H9 (cell line): ENCODE data around the gene TEX19. TPM values are rescaled to one million over a fixed set of nuclear protein-coding genes. Genes with fewer than 3 reads are reported as not detected.

ENCODE experiments used
- DNase-seq: peaks from one replicate; pipeline ENCODE4 v3.0.0-alpha.2; 2017
- H2AFZ ChIP-seq: one replicate; pipeline ENCODE4 v1.6.1; 2013; ENCODE audit warnings: mild to moderate bottlenecking, low read length, control low read depth, moderate library complexity
- H2AK5ac ChIP-seq: 2 replicates; pipeline ENCODE4 v1.6.1; 2013; ENCODE audit warnings: low read length, control low read depth, mixed read lengths; ENCODE audit not compliant: insufficient read length
- H2BK120ac ChIP-seq: one replicate; pipeline ENCODE4 v1.6.1; 2013; ENCODE audit warnings: low read depth, mild to moderate bottlenecking, low read length, control low read depth, inconsistent platforms; ENCODE audit not compliant: poor library complexity, severe bottlenecking
- H2BK12ac ChIP-seq: 2 replicates; pipeline ENCODE4 v1.6.1; 2013; ENCODE audit warnings: low read length, control low read depth, mixed read lengths, low read depth; ENCODE audit not compliant: insufficient read length
- H2BK15ac ChIP-seq: 2 replicates; pipeline ENCODE4 v1.6.1; 2013; ENCODE audit warnings: low read depth, low read length, control low read depth
- H2BK20ac ChIP-seq: one replicate; pipeline ENCODE4 v1.6.1; 2013; ENCODE audit warnings: low read depth, mild to moderate bottlenecking, low read length, control low read depth, inconsistent platforms; ENCODE audit not compliant: poor library complexity, severe bottlenecking
- H2BK5ac ChIP-seq: 2 replicates; pipeline ENCODE4 v1.6.1; 2013; ENCODE audit warnings: low read length, control low read depth, mixed read lengths; ENCODE audit not compliant: insufficient read length
- H3K14ac ChIP-seq: 2 replicates; pipeline ENCODE4 v1.6.1; 2013; ENCODE audit warnings: low read length, control low read depth; ENCODE audit not compliant: insufficient read depth
- H3K18ac ChIP-seq: 2 replicates; pipeline ENCODE4 v1.6.1; 2013; ENCODE audit warnings: low read depth, mild to moderate bottlenecking, mixed read lengths, low read length, control low read depth; ENCODE audit not compliant: insufficient read length
- H3K23ac ChIP-seq: 2 replicates; pipeline ENCODE4 v1.6.1; 2013; ENCODE audit warnings: low read length, control low read depth, mixed read lengths, low read depth; ENCODE audit not compliant: insufficient read length
- H3K23me2 ChIP-seq: 2 replicates; pipeline ENCODE4 v1.6.1; 2013; ENCODE audit warnings: low read depth, mild to moderate bottlenecking, mixed read lengths, low read length, control low read depth; ENCODE audit not compliant: insufficient read length, poor library complexity, severe bottlenecking
- H3K27ac ChIP-seq: 2 replicates; pipeline ENCODE4 v1.5.1; 2013; ENCODE audit warnings: low read length, control low read depth, mixed read lengths, low read depth; ENCODE audit not compliant: insufficient read length
- H3K27me3 ChIP-seq: 2 replicates; pipeline ENCODE4 v1.6.1; 2013; ENCODE audit warnings: low read length, control low read depth, inconsistent platforms; ENCODE audit not compliant: insufficient read depth
- H3K4ac ChIP-seq: 2 replicates; pipeline ENCODE4 v1.6.1; 2013; ENCODE audit warnings: low read depth, mild to moderate bottlenecking, control low read depth, inconsistent platforms, low read length, moderate library complexity
- H3K4me1 ChIP-seq: 2 replicates; pipeline ENCODE4 v1.6.1; 2013; ENCODE audit warnings: low read length, control low read depth, inconsistent platforms; ENCODE audit not compliant: insufficient read depth
- H3K4me2 ChIP-seq: 2 replicates; pipeline ENCODE4 v1.6.1; 2013; ENCODE audit warnings: low read length, control low read depth, mixed read lengths; ENCODE audit not compliant: insufficient read length, insufficient read depth
- H3K56ac ChIP-seq: 2 replicates; pipeline ENCODE4 v1.6.1; 2013; ENCODE audit warnings: low read depth, mild to moderate bottlenecking, mixed read lengths, low read length, control low read depth; ENCODE audit not compliant: insufficient read length
- H3K79me1 ChIP-seq: 2 replicates; pipeline ENCODE4 v1.6.1; 2013; ENCODE audit warnings: low read depth, mild to moderate bottlenecking, moderate library complexity, low read length, control low read depth, inconsistent platforms; ENCODE audit not compliant: insufficient read depth, poor library complexity, severe bottlenecking
- H3K79me2 ChIP-seq: 2 replicates; pipeline ENCODE4 v1.6.1; 2013; ENCODE audit warnings: low read length, control low read depth, inconsistent platforms; ENCODE audit not compliant: insufficient read depth
- H3K9ac ChIP-seq: 2 replicates; pipeline ENCODE4 v1.6.1; 2013; ENCODE audit warnings: low read length, control low read depth, mixed read lengths; ENCODE audit not compliant: insufficient read length; ENCODE audit errors: extremely low read depth
- H3K9me3 ChIP-seq: one replicate; pipeline ENCODE4 v1.6.1; 2013; ENCODE audit warnings: low read depth, low read length, inconsistent platforms; ENCODE audit not compliant: control insufficient read depth
- H3T11ph ChIP-seq: one replicate; pipeline ENCODE4 v1.6.1; 2013; ENCODE audit warnings: mild to moderate bottlenecking, low read length, control low read depth, inconsistent platforms
- H4K20me1 ChIP-seq: one replicate; pipeline ENCODE4 v1.6.1; 2013; ENCODE audit not compliant: control insufficient read depth, insufficient read length, insufficient read depth
- H4K5ac ChIP-seq: 2 replicates; pipeline ENCODE4 v1.6.1; 2013; ENCODE audit warnings: low read depth, mild to moderate bottlenecking, mixed read lengths, low read length, control low read depth; ENCODE audit not compliant: insufficient read length
- H4K8ac ChIP-seq: replicated peaks from 2 replicates; pipeline ENCODE4 v1.6.1; 2013; ENCODE audit warnings: low read length, control low read depth, mixed read lengths, low read depth; ENCODE audit not compliant: insufficient read length
- H4K91ac ChIP-seq: 2 replicates; pipeline ENCODE4 v1.6.1; 2013; ENCODE audit warnings: low read depth, mild to moderate bottlenecking, moderate library complexity, mixed read lengths, low read length, control low read depth; ENCODE audit not compliant: insufficient read length
- H3K27ac Mint-ChIP-seq, 3 experiments: 2 replicates in 2 of 3; 3 replicates in 1 of 3; pipeline ENCODE4 v1.8.0; 2020 to 2021; ENCODE audit warnings: mixed read lengths in 3 of 3, mild to moderate bottlenecking in 1 of 3, moderate library complexity in 1 of 3
- H3K27me3 Mint-ChIP-seq: 2 replicates; pipeline ENCODE4 v1.8.0; 2021; ENCODE audit warnings: low read depth, mild to moderate bottlenecking, moderate library complexity, mixed read lengths
- H3K36me3 Mint-ChIP-seq, 3 experiments: 2 replicates in 2 of 3; 3 replicates in 1 of 3; pipeline ENCODE4 v1.8.0; 2020 to 2021; ENCODE audit warnings: low read depth in 3 of 3, mixed read lengths in 3 of 3; ENCODE audit not compliant: insufficient read depth in 1 of 3
- H3K4me1 Mint-ChIP-seq, 2 experiments: 2 replicates each; pipeline ENCODE4 v1.8.0; 2020; ENCODE audit warnings: mixed read lengths in 2 of 2
- H3K4me3 Mint-ChIP-seq, 2 experiments: 2 replicates in 1 of 2; 3 replicates in 1 of 2; pipeline ENCODE4 v1.8.0; 2020 to 2021; ENCODE audit warnings: mild to moderate bottlenecking in 2 of 2, mixed read lengths in 2 of 2, moderate library complexity in 1 of 2
- H3K9me3 Mint-ChIP-seq, 2 experiments: 2 replicates in 1 of 2; 3 replicates in 1 of 2; pipeline ENCODE4 v1.8.0; 2020; ENCODE audit warnings: mild to moderate bottlenecking in 2 of 2, mixed read lengths in 2 of 2, moderate library complexity in 1 of 2
- WGBS: extraction: QIAGEN DNeasy Blood & Tissue Kit; methylation state at CpG from one replicate; pipeline ENCODE4 v1.1.7; 2013; ENCODE audit warnings: missing lambda C conversion rate, low lambda C conversion rate, mixed read lengths; ENCODE audit not compliant: insufficient read length; ENCODE audit errors: extremely low coverage; 5-methylcytosine and 5-hydroxymethylcytosine counted together
- total RNA-seq: library from RNA; stranded (reverse); gene quantifications from 2 replicates; pipeline ENCODE4 v1.2.1, GENCODE V29; 2021
- TF ChIP-seq, protein P1 (sequence below): fragments of 200-600 bp; sonication (generic); conservative IDR thresholded peaks from 3 replicates; pipeline ENCODE4 v1.8.0; 2021; ENCODE audit warnings: antibody characterized with exemption, mild to moderate bottlenecking

Gene TEX19
- total RNA-seq, 1 experiment from 2014 or later = 1.4 TPM

DNA sequence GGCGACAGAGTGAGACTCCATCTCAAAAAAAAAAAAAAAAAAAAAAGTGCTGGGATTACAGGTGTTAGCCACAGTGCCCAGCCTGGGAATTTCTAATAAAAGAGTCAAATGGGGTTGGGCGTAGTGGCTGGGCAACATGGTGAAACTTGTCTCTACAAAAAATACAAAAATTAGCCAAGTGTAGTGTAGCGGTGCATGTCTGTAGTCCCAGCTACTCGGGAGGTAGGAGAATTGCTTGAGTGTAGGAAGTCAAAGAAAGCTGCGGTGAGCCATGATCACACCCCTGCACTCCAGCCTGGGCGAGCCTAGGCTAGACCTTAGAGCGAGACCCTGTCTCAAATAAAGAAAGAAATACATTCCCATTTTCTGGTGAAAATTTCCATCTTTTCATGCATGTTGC is 10.2 kb downstream of the TEX19 start:
- Histone ChIP-seq H4K5ac (no peak overlapping the region), H3T11ph (no peak overlapping the region), H4K91ac (no peak overlapping the region), H2AK5ac (no peak overlapping the region), H2BK12ac (no peak overlapping the region), H3K18ac (no peak overlapping the region), H3K27ac (no peak overlapping the region), H3K4me2 (no peak overlapping the region), H3K23ac (no peak overlapping the region), H2BK15ac (no peak overlapping the region), H3K9ac (no peak overlapping the region), H3K79me2 (no peaks in the 10 kb centered on the region), H2BK20ac (no peak overlapping the region), H3K4me1 (no peaks in the 10 kb centered on the region; the same call in 1 of the 2 replicates), H2BK5ac (no peak overlapping the region), H3K79me1 (no peaks in the 10 kb centered on the region), H3K14ac (no peak overlapping the region), H3K23me2 (peaks cover 7% of the 10 kb centered on the region), H2AFZ (no peak overlapping the region), H3K56ac (no peak overlapping the region), H2BK120ac (no peak overlapping the region), H4K20me1 (no peaks in the 10 kb centered on the region), H3K4ac (no peak overlapping the region), H3K9me3 (no peaks in the 10 kb centered on the region), H4K8ac (no peak overlapping the region), H3K27me3 (peaks cover 14% of the 10 kb centered on the region)
- Mint-ChIP-seq H3K9me3 (peaks cover 5 to 8% of the 10 kb centered on the region in 2 experiments; a peak in 4 of 5 replicates), H3K36me3 (peaks cover 0 to 4% (median 3%) of the 10 kb centered on the region in 3 experiments; a peak in 2 of 7 replicates), H3K27ac (no peak overlapping the region), H3K4me1 (peaks cover 7 to 16% of the 10 kb centered on the region in 2 experiments), H3K27me3 (peaks cover 54% of the 10 kb centered on the region), H3K4me3 (no peak overlapping the region)
- no CpG with 5 or more reads among the region's 7 CpGs for WGBS
- DNase-seq = no peak
- TF ChIP-seq, protein P1, sequence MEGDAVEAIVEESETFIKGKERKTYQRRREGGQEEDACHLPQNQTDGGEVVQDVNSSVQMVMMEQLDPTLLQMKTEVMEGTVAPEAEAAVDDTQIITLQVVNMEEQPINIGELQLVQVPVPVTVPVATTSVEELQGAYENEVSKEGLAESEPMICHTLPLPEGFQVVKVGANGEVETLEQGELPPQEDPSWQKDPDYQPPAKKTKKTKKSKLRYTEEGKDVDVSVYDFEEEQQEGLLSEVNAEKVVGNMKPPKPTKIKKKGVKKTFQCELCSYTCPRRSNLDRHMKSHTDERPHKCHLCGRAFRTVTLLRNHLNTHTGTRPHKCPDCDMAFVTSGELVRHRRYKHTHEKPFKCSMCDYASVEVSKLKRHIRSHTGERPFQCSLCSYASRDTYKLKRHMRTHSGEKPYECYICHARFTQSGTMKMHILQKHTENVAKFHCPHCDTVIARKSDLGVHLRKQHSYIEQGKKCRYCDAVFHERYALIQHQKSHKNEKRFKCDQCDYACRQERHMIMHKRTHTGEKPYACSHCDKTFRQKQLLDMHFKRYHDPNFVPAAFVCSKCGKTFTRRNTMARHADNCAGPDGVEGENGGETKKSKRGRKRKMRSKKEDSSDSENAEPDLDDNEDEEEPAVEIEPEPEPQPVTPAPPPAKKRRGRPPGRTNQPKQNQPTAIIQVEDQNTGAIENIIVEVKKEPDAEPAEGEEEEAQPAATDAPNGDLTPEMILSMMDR = no peak
